Measurements from ENCODE around the gene GALE.
"Not testable (repeated sequence)": the region's sequence is repeated elsewhere in the genome, so short reads cannot be mapped to it uniquely, and the experiment has no call there.

The GALE gene

DNA sequence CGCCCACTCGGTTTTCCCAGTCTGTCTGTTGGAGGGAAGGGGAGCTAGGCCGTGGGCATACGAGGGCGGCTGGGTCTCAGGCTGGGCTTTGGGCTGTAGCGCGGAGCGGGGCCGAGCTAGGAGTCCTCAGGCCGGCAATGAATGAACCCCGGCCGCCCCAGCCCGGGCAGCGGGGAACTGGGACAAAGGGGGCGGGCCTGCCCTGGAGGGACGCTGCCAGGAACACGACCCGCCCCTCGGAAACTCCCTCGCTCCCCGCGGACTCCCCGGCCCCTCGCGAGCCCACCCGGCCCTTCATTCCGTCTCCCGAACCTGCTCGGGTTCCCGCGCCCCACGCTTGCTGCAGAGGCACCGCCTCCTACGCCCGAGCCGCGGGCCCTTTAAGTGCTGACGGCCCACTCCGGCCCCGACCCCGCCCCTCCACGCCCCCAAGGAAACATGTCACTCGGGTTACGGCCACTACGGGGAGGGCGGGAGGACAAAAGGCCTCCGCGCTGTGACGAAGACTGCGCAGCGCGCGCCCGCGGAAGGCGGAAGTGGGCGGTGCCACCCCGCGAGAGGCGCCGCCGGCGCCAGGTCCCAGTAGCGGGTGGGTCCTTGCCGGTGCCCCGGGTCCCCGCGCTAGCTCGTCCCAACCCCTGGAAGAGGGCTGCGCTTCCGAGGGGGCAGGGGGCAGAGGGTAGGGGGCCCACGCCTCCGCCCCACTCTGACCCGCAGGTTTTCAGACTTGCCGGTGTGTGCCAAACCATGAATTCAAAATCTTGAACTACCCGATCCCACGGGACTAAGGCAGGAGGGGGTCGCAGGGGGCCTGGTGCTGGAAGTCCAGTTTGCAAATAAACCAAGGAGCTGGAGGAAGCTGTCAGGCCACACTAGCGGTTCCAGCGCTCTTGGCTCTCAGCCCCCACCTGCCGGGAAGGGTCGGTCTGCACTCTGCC, at the start of gene GALE:
GALE (minus strand) TSS at position 355 of the 938 bp plus-strand sequence. CDS start 1,747 bp downstream, outside the sequence.
- DNase-seq (ENCODE audit: low read depth in 2 of 2), result peak; percentile 92 to 99

DNA sequence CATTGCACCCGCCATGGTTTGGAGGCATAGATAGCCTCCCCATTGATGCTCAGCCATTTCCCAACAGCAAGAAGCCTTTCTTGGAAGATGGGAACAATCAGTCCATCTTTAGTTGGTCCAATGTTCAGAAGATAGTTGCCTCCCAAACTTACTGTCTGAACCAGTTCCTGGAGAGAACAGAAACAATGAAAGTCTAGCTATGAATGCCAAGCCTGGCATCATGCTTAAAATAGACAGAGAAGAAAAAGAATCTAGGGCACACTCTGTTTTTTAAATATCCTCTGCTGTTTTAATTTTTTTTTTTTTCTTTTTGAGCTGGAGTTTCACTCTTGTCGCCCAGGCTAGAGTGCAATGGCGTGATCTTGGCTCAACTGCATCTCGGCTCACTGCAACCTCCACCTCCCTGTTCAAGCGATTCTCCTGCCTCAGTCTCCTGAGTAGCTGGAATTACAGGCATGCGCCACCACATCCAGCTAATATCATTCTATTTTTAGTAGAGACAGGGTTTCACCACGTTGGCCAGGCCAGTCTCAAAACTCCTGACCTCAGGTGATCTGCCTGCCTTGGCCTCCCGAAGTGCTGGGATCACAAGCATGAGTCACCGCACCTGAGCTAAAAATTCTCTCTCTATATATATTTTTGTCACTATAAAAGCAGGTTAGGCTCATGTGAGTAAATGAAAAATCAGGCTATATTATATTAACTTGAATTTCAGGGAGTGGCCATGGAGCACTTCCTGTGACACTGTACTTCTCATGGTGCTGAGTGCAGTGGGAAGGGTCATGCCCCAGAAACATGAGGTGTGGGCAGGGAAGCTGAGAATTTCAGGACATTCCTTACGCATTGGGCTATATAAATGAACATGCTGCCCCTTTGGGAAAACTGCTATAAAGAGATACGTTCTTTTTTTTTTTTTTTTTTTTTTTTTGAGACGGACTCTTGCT, 48.4 kb upstream of the GALE start:
- DNase-seq (ENCODE audit: low read depth in 2 of 2), result no peak

DNA sequence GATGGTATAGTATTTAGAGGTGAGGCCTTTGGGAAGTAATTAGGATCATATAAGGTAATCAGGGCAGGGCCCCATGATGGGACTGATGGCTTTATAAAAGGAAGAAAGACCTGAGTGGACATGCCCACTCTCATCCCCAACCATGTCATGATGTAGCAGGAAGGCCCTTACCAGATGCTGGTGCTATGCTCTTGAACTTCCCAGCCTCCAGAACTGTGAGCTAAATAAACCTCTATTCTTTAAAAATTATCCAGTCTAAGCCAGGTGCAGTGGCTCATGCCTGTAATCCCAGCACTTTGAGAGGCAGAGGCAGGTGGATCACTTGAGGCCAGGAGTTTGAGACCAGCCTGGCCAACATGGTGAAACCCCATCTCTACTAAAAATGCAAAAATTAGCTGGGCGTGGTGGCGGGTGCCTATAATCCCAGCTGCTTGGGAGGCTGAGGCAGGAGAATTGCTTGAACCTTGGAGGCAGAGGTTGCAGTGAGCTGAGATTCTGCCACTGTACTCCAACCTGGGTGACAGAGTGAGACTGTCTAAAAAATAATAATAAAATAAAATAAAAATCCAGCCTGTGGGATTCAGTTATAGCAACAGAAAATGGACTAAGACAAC, 47.0 kb upstream of the GALE start:
- not testable (repeated sequence) for DNase-seq (ENCODE audit: low read depth in 2 of 2)

DNA sequence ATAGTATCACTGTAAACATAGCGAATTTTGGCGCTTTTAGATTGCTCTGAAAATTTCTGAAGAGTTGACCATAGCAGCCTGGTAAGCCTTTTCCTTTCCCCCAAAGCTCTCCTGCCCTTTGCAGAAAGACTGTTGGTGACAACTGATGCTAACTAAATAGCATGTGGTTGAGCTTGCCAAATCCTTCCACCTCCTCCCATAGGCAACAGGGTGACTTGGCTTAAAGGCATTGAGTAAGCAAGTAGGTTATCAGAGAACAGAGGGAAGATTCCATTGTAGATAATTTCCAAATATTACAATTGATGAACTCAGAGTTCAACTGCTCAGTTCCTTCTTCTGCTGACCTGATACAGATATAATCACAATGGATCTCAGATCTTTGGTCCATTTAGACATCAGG, 44.6 kb upstream of the GALE start:
- DNase-seq (ENCODE audit: low read depth in 2 of 2), result no peak

DNA sequence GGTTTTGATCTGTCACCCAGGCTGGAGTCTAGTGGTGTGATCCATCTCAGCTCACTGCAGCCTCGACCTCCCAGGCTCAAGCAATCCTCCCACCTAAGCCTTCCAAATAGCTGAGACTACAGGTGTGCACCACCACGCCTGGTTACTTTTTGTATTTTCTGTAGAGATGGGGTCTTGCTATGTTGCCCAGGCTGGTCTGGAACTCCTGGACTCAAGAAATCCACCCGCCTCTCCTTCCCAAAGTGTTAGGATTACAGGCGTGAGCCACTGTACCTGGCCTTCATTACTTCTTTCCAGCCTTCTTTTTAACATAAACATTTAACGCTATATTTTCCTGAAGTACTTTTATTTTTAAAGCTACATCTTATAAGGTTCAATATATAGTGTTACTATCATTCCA, 43.1 kb upstream of the GALE start:
- no peak for DNase-seq (ENCODE audit: low read depth in 2 of 2)

DNA sequence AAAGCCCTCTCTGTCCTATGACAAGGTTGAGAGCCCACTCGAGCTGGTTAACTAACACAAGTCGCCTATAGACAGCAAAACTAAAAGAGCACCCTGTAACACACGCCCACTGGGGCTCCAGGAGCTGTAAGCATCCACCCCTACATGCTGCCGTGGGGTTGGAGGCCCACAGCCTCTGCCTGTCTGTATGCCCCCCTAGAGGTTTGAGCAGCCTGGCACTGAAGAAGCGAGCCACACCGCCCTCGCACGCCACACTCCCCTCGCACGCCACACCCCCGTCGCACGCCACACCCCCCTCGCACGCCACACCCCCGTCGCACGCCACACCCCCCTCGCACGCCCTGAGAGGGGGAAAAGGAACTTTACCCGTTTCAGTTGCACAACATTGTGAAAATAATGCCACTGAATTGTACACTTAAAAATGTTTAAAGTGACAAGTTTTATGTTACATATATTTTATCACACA, 37.9 kb upstream of the GALE start:
- DNase-seq (ENCODE audit: low read depth in 2 of 2), result peak; percentile 61

DNA sequence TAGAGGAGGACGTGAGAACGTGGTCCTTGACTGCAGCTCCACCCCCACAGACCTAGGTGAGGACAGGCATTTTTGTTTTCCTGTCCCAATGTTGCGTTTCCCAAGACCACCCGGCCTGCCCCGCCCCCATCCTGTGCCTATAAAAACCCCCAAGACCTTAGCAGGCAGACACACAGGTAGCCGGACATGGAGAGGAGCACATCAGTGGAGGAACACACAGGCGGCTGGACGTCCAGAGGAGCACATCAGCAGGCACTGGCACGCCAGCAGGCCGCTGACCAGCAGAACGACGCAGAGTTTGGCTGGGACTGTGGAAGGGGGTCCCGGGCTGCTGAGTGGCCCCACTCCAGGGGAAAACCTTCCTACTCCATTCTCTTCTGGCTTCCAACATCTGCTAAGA, 37.4 kb upstream of the GALE start:
- DNase-seq (ENCODE audit: low read depth in 2 of 2), result no peak

DNA sequence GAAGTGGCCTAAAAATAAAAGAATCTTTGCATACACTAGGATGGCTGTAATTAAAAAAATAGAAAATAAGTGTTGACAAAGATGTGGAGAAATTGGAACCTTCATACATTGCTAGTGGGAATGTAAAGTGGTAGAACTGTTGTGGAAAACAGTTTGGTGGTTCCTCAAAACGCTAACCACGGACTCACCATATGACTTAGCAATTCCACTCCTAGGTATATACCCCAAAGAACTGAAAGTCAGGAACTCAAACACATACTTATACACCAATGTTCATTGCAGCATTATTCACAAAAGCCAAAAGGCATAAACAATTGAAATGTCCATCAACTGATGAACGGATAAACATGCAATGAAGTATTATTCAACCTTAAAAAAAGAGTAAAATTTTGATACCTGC, 35.5 kb upstream of the GALE start:
- no peak for DNase-seq (ENCODE audit: low read depth in 2 of 2)

DNA sequence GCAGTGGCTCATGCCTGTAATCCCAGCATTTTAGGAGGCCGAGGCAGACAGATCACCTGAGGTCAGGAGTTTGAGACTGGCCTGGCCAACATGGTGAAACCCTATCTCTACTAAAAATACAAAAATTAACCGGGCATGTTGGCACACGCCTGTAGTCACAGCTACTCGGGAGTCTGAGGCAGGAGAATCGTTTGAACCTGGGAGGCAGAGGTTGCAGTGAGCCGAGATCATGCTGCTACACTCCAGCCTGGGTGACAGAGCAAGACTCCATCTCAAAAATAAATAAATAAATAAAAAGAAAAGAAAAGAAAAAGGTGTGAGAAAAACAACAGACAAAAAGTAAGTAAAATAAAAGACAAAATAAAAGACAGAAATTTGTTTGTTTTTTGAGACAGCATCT, 33.6 kb upstream of the GALE start:
- not testable (repeated sequence) for DNase-seq (ENCODE audit: low read depth in 2 of 2)

DNA sequence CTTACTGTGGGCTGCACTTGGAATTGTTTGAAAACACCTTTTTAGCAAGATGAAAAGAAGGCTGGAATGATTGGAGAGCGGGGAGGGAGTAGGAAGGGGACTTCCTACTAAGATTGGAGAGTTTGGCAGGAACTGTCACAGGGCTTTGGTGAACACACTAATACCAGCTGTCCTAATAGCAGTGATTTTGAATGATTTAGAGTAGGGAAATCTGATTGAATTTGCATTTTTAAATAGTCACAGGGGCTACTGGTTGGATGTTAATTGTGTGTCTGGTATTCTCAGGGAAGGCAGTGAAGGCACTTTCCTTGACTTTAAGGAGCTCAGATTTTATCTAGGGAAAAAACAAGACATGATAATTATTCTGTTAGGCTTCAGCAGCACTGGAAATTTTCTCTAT, 27.2 kb upstream of the GALE start:
- no peak for DNase-seq (ENCODE audit: low read depth in 2 of 2)

DNA sequence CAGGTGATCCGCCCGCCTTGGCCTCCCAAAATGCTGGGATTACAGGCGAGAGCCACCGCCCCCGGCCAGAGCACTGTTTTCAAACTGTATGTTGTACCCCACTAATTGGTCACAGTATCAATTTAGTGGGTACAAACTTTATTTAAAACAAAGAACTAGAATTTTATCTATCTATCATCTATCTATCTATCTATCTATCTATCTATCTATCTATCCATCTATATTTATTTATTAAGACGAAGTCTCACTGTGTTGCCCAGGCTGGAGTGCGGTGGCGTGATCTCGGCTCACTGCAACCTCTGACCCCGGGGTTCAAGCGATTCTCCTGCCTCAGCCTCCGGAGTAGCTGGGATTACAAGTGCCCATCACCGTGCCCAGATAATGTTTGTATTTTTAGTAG, 26.0 kb upstream of the GALE start:
- DNase-seq (ENCODE audit: low read depth in 2 of 2), result not testable (repeated sequence)

DNA sequence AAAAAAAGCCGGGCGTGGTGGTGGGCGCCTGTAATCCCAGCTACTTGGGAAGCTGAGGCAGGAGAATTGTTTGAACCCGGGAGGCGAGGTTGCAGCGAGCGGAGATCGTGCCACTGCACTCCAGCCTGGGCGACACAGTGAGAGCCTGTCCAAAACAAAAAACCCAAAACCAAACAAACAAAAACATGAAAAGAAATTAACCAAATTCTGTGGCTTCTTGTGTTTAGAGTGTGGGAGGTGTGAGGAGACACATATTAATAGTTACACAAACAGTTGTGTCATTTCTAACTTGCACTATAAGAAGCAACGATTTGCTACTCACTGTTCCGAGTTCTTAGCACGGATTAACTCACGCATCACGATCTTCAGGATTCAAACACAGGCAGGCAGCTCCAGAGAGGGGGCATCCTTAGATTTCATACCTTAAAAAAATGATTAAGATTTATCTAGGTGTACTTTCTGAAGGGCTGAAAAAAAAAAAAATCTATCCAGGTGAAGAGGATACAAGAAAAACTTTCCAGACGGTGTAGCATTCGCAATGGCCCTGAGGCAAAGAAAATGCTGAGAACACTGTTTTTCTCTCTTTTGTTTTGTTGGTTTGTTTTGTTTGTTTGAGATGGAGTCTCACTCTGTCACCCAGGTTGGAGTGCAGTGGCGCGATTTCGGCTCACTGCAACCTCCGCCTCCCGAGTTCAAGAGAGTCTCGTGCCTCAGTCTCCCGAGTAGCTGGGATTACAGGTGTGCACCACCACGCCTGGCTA, 25.4 kb upstream of the GALE start:
- no peak for DNase-seq (ENCODE audit: low read depth in 2 of 2)

DNA sequence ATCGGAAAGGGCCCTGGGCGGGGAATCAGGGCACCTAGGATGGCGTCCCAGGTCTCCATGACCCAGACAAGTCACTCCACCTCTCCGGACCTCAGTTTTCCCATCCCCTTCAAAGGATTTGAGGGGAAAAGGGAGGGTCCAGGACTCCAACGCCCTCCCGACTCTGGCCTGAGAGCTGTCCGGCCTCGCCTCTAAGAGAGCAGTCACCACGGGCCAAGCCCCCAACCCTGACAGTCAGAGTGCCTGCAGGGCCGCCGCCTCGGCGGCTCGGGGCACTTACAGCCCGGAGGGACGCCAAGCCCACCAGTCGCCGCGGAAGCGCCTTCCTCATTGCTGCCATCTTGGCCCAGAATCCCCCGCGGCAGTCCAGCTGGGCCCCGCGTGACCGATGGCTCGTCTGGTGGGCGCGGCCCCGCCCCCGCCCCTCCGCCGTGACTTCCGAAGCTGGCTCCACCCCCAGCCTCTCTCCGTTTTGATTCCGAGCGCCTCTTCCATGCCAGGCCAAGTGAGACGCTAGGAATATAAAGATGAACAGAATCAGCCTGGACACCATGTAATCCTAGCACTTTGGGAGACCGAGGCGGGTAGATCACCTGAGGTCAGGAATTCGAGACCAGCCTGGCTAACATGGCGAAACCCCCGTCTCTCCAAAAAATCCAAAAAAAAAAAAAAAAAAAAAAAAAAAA, 24.7 kb upstream of the GALE start, which contains the start of gene HMGCL:
HMGCL (minus strand) TSS at position 354 of the 686 bp plus-strand sequence; CDS start at position 340, 14 bp downstream.
- peak; percentile 81 to 85 for DNase-seq (ENCODE audit: low read depth in 2 of 2)

DNA sequence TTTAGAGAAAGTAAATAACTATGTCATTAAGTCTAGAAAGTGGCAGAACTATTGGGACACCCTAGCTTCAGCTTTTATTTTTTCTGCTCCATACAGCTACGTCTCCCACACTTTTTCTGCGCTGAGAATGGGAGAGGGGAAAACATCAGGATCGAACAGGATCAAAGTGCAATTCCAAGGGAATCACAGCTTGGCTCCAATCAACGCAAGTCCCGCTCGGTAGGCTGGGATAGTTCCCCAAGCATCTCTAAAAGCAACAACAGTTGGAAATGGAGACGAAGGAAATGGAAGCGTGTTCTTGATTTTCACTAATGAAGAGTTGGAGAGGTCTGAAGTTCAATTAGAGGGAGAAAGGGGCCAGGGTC, 24.1 kb upstream of the GALE start:
- DNase-seq (ENCODE audit: low read depth in 2 of 2), result no peak

DNA sequence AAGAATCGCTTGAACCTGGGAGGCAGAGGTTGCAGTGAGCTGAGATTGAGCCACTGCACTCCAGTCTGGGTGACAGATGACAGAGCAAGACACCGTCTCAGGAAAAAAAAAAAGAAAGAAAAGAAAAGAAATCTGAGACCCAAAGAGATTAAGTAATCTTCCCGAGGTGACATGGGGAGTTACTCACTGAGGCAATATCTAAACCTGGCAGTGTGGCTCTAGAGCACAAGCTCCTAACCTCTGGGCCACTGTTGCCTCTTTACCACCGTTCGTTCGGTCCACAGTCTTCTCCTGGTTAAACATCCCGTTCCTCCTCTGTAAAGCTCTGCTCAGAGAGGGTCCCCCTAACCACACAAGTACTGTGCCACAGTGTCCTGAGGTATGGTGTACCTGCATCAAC, 23.2 kb upstream of the GALE start:
- DNase-seq (ENCODE audit: low read depth in 2 of 2), result no peak

DNA sequence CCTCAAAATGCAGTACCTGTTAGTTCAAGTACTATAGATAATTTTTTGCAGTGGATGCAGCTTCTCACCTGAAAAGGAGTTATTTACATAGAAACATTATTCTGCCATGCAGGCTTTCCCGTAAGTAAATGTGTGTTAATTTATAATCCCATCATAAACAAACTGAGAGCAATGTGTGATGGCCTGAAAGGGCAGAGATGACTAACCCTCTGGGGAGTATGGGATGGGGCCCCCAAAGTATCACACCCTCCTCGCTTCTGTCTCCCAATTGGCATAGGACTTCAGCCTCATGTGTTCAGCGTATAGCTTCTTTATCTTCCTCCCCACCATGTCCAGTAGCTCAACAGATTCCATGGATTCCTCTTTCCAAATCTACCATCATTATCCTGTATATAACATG, 17.1 kb upstream of the GALE start:
- no peak for DNase-seq (ENCODE audit: low read depth in 2 of 2)

DNA sequence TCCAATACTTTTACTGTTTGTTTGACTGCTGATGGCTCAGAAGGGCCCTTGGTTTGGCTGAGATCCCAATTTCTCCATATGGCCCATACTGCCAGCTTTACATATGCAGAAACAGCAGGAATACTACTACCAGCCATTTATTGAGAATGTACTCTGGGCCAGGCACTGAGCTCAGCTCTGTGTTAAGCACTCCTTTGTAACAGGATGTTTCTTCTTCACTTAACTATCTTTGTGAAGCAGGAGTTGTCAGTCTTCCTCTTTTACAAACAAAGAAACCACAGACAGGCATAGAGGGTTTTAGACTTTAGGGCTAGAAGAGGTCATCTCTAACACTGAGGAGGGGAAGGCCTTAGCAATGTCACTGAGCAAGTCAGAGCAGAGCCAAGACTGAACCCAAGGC, 16.4 kb upstream of the GALE start:
- DNase-seq (ENCODE audit: low read depth in 2 of 2), result no peak

DNA sequence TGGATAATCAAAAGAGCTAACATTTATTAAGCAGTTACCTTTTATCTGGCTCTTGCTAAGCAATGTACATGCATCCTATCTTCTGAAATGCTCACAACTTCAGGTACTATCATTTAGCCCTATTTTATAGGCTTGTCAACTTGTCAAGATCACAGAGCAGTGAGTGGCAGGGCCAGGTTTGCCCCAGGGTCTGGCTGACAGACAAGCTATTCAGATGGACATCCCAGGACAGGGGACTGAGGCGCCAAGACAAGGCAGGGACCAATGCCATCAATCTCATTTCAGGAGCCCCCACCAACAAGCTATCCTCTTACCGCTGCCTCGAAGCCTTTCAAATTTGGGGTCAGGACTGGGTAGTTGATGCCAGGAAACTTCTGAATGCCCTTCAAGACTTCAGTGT, 15.8 kb upstream of the GALE start:
- no peak for DNase-seq (ENCODE audit: low read depth in 2 of 2)

DNA sequence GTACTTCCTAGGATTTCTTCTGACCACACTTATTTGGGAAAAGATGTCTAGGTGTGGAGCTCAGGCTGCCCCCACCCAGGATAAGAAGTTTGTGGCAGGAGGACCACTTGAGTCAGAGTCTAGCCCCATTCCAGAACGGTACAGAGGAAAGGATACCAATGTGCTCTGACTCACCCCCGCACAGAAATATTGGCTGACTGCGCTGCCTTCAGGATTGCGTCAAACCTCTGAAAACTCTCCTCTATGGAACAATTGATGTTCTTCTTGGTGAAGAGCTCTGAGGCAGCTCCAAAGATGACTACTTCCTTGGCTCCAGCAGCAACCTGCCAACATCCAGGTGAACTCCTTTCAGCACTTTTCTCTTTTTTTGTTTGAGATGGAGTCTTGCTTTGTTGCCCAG, 13.5 kb upstream of the GALE start:
- DNase-seq (ENCODE audit: low read depth in 2 of 2), result no peak

DNA sequence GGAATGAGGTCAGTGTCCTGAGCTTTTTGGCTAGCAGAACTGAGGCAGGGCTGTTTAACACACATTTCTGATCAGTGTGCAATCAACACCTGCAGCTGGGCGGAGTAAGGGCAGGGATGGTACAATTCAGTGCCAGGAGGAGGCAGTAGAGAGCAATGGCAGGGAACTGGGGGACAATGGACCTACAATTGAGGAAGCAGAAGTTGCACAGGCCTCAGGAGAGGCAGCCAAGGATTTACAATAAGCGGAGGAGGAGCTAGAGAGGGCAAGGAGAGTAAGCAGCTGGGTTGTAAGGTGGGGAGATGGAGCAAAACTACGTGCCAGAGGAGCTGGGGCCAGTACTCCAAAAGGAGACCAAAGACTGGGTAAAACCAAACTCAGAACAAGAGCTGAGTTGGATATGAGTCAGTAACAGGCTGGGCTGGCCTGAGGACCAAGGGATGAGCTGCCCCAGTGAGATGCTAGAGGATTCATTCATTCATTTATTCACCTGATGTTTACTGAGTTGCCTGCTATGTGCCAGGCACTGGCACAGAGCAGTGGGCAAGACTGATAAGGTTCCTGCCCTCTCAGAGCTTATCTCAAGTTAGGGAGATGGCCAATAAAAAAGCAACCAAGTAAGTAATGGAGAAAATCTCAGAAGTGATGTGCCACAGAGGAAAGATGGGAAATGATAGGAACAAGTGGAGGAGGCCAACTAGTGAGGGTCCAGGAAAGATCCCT, 10.4 kb upstream of the GALE start:
- DNase-seq (ENCODE audit: low read depth in 2 of 2), result peak in 1 of 2 experiments; percentile 45
